ENCODE measurements around the gene PLA2G1B.
A peak's percentile ranks its signal among the peaks of the same experiment; 100 is the strongest.
"Not testable (repeated sequence)": the region's sequence is repeated elsewhere in the genome, so short reads cannot be mapped to it uniquely, and the experiment has no call there.

Gene PLA2G1B

GRCh38 chr12:120359128-120359527 is 31.5 kb upstream of the PLA2G1B start:
- DNase-seq (ENCODE audit: low read depth in 2 of 2) = no peak

DNA sequence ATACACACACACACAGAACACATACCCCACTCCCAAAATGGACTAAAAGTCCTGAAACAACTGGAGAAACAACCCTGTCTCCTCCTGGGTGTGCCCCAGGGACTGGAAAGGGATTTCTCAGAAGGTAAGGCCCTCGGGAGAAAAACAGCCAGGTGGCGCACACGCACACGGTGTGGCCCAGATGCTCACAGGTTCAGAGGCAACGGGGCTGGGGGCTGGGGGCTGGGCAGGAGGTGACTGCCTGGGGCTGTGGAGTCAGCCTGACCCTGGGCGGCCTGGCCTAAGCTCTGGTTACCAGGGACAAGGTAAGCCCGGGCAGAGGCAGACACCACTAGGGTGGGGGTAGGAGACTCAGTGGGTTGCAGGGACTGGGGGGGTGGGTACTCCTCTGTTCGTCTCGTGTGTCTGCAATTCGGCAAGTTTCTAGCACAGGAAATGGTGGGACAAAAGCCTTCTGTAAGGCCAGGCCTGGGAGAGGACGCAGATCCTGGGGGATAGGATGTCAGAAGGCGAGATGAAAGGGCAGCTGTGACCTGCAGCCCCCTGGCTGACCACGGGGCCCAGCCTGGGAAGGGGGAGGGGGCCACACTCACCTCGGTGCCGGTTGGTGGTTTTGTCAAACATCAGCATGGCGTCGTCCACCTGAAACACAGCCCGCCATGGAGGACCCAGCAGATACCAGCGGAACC is 31.0 kb upstream of the PLA2G1B start:
- no peak for DNase-seq (ENCODE audit: low read depth in 2 of 2)

- no peak for DNase-seq (ENCODE audit: low read depth in 2 of 2)
Observed at GRCh38 chr12:120357104-120357503, 29.5 kb upstream of the PLA2G1B start.

GRCh38 chr12:120356567-120357030 is 29.0 kb upstream of the PLA2G1B start:
- peak; percentile 68 to 70 for DNase-seq (ENCODE audit: low read depth in 2 of 2)

GRCh38 chr12:120353556-120354317 is 26.2 kb upstream of the PLA2G1B start:
- DNase-seq (ENCODE audit: low read depth in 2 of 2) = no peak

DNA sequence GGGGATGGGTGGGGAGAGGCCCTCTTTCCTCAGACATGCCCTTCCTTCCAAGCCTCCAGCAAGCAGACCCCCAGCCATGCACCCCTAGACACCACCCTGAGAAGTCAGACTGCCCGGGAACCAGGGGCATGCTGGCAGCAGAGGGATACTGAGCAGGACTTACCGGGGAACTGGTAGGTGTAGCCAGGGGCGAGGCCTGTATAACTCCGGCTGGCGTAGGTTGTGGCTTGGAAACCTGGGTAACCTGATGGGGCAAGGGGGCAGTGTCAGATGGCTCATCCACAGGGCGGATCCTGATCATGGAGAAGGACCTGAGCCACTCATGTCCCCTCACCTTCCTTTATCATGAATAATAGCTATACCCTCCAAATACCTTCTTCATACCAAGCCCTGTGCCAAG is 25.6 kb upstream of the PLA2G1B start:
- no peak for DNase-seq (ENCODE audit: low read depth in 2 of 2)

GRCh38 chr12:120352117-120352516 is 24.5 kb upstream of the PLA2G1B start:
- no peak for DNase-seq (ENCODE audit: low read depth in 2 of 2)

DNA sequence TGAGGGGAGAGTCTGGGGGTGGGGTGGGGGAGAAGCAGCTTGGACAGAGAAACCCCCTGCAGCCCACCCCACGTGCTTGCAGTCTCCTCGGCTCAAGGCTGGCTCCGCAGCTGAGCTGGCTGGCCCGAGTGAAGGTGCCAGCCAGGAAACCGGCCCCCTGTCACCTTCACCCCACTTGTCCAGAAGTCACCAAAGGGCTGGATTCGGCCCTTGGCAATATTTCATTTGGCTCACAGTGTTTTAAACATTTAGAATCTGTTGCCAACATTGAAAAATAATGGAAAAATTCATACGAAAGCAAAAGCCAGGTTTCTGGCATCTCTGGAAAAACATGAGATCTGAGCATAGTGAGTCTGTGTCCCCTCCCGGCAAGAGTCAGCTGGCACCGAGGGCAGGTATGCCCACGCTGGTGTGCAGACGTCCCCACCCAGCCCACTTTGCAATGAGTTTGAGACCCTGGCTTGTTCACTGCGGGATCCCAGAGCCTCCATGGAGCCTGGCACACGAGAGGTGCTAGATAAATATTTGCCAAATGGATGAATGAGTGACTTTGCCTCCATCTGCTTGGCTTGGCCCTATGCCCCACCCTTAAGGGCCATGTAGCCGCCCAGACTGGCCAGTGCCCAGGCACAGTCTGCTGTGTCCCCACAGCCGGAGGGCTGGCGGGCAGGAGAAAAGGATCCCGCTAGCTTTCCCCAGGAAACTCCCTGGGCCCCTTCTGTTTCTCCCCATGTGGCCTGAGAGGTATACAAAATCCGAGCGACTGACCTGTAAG is 23.2 kb upstream of the PLA2G1B start:
- no peak for DNase-seq (ENCODE audit: low read depth in 2 of 2)

DNA sequence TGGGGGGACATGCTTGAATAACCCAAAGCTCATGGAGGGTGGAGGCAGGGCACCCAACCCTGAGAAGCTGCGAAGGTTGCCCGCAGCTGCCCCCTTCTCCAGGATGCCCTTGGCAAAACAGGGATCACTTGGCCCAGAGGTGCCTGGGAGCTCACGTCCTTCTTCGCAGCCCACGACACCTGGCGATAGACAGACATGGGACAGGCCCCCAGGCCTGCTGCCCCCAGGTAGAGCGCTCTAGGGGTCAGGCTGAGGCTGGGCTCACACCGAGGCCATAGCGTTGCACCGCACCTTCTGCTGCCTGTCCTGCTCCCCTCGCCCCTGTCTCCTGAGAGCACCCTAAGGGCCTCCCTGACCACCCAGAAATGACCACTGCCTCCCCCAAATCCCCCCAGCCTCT is 20.2 kb upstream of the PLA2G1B start:
- no peak for DNase-seq (ENCODE audit: low read depth in 2 of 2)

- DNase-seq (ENCODE audit: low read depth in 2 of 2) = no peak
Observed at GRCh38 chr12:120346681-120347080, 19.1 kb upstream of the PLA2G1B start.

DNA sequence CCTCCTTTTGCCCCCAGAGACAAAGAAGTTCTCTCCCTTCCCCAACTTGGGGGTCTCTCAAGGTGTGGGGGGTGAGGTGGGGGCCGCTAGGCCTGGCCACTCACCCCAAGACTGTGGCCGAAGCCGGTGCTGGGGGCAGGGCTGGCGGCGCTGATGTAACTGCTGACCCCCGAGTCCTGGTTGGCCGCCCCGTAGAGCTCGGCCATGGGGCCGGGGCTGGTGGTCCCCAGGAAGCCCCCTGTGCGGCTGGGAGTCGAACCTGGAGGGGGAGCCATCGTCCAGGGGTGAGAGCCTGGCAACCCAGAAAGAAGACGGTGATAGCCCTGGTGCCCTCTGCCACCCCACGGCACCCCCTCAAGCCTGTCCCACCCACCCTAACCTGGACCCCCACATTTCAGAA is 18.5 kb upstream of the PLA2G1B start:
- DNase-seq (ENCODE audit: low read depth in 2 of 2) = no peak

GRCh38 chr12:120343692-120344091 is 16.1 kb upstream of the PLA2G1B start:
- no peak for DNase-seq (ENCODE audit: low read depth in 2 of 2)

GRCh38 chr12:120343039-120343537 is 15.5 kb upstream of the PLA2G1B start:
- DNase-seq (ENCODE audit: low read depth in 2 of 2) = no peak

DNA sequence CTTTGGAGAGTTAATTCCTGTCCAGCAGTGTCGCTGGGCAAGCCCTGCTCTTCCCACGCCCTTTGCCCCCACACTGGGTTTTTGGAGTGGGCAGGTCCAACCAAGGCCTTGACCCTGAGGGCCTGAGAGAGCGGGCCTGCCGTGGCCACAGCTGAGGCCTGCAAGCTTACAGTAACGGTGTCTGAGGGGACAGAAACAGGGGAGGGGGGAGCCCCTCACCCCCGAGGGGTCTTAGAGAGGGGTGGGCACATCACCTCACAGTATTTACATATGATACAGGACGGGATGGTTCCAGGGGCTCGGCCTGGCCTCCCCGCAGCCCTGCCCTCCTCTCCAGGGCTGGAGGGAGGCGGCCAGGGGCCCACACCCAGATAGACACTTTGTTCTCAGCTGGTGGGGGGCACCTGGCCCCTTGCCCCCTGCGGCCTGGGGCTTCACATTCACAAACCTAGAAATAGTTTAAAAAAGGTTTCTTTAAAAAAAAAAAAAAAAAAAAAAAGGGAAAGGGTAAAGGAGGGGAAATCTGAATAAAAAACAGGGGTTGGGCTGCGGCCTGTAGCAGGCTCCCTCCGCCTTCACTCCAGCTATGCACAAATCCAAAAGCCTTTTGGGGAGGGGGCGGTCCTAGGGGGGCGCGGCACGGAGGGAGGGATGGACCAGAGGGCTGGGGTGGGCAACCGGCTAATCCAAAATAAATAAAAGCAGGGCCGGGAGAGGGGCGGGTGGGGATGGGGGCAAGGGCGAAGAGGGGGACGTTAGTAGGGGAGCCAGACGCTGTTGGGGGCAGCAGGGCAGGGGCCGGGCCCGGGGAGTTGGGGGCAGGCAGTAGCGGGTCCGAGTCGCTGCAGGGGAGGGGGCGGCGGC is 14.8 kb upstream of the PLA2G1B start:
- no peak for DNase-seq (ENCODE audit: low read depth in 2 of 2)

GRCh38 chr12:120339256-120339655 is 11.7 kb upstream of the PLA2G1B start:
- DNase-seq (ENCODE audit: low read depth in 2 of 2) = no peak

DNA sequence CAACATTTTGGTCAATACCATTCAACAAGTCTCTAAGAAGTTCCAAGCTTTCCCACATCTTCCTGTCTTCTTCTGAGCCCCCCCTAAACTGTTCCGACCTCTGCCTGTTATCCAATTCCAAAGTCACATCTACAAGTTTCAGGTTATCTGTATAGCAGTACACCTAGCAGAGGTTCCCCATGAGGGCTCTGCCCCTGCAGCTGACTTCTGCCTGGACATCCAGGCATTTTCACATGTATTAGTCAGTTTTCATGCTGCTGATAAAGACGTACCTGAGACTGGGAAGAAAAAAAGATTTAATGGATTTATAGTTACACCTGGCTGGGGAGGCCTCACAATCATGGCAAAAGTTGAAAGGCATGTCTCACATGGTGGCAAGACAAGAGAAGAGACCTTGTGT is 10.2 kb upstream of the PLA2G1B start:
- no peak for DNase-seq (ENCODE audit: low read depth in 2 of 2)

DNA sequence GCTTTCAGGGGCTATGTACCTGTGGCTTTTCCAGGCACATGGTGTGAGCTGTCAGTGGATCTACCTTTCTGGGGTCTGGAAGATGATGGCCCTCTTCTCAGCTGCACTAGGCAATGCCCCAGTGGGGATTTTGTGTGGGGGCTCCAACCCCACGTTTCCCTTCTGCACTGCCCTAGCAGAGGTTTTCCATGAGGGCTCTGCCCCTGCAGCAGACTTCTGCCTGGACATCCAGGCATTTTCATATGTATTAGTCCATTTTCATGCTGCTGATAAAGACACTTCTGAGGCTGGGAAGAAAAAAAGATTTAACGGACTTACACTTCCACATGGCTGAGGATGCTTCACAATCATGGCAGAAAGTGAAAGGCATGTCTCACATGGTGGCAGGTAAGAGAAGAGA is 8.8 kb upstream of the PLA2G1B start:
- not testable (repeated sequence) for DNase-seq (ENCODE audit: low read depth in 2 of 2)

DNA sequence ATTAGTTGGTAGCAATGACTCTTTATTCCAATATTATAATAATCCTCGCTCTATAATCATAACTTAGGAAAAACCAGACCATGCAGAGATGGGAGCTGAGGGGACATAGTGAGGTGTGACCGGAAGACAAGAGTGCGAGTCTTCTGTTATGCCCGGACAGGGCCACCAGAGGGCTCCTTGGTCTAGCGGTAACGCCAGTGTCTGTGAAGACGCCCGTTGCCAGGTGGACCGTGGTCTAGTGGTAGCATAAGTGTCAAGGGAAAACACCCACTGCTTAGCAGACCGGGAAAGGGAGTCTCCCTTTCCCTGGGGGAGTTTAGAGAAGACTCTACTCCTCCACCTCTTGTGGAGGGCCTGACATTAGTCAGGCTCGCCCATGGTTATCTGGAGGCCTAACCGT is 7.9 kb upstream of the PLA2G1B start:
- peak in 1 of 2 donors; percentile 24 for DNase-seq (ENCODE audit: low read depth in 2 of 2)

DNA sequence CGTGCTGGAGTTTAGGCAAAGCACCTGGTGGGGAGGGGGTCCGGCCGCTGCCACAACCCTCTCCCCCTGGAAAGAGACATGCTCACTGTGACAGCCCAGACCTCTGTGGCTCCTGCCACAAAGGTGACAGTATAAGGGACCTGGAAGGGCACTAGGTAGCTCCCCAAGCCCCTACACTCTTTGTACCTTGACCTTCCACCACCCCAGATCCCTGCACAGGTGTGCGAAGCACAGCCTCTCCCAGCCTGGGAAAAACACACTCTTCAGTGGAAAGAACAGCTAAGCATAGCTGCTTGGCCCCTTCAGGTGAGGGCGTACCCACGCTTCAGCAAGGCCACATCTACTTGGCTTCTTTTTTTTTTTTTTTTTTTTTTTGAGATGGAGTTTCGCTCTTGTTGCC is 4.9 kb upstream of the PLA2G1B start:
- DNase-seq (ENCODE audit: low read depth in 2 of 2) = no peak

GRCh38 chr12:120332041-120332440 is 4.5 kb upstream of the PLA2G1B start:
- DNase-seq (ENCODE audit: low read depth in 2 of 2) = no peak

DNA sequence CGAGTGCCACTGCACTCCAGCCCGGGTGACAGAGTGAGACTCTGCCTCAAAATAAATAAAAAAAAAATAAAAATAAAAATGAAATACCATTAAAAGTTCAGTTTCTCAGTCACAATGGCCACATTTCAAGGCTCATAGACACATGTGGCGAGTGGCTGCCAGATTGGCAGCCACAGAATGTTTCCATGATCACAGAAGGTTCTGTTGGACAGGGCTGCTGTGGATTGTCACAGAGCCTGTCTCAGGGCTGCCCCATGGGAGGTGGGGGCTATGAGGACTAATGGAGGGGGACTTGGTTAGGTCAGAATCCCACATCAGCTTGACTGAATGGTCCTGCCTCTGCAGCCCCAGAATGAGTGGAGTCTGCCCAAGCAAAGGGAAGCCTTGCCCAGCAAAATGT is 3.8 kb upstream of the PLA2G1B start:
- no peak for DNase-seq (ENCODE audit: low read depth in 2 of 2)

All from stimulated activated CD4-positive, alpha-beta T cell treated with anti-CD3 and anti-CD28 coated beads, Interleukin-15, amount 100 ng/mL, for 48 hours (primary cell).